SK-N-SH (cell line): ENCODE data around the gene CHIC2. TPM values are rescaled to one million over a fixed set of nuclear protein-coding genes. Genes with fewer than 3 reads are reported as not detected.

Experiments
- CTCF ChIA-PET: fragments of 300-600, 350-600 bp; formaldehyde crosslinking; extraction: SDS; loops from one replicate; lab custom pipeline; 2021; lab: Yijun Ruan, JAX
- POLR2A ChIA-PET: fragments of 350-600 bp; sonication (Branson Sonifier 250); formaldehyde crosslinking; extraction: SDS; loops from one replicate; lab custom pipeline; 2020; ENCODE audit warnings: antibody characterized with exemption, inconsistent platforms; lab: Yijun Ruan, JAX
- DNase-seq: peaks from one replicate; pipeline ENCODE4 v3.0.0; 2012
- H2AFZ ChIP-seq: fragments of 200-600 bp; sonication (generic); 2 replicates; pipeline ENCODE4 v1.8.1; 2016; ENCODE audit warnings: antibody characterized with exemption, mild to moderate bottlenecking, low read depth
- H3F3A ChIP-seq: fragments of 200-600 bp; sonication (generic); replicated peaks from 2 replicates; pipeline ENCODE3; 2016; ENCODE audit warnings: antibody characterized with exemption, mild to moderate bottlenecking; ENCODE audit not compliant: insufficient read depth
- H3K27ac ChIP-seq, 2 experiments: fragments of 200-500 bp in 1 of 2; fragments of 200-600 bp in 1 of 2; sonication (Bioruptor generic) in 1 of 2; sonication (generic), shearing (Covaris generic) in 1 of 2; 2 replicates each; pipeline versions ENCODE4 v1.5.1 to v1.6.1; 2014 to 2016; ENCODE audit warnings: low read depth in 2 of 2, inconsistent platforms in 1 of 2, low read length in 1 of 2, mild to moderate bottlenecking in 1 of 2, mixed read lengths in 1 of 2
- H3K27me3 ChIP-seq: fragments of 200-600 bp; sonication (generic), shearing (Covaris generic); 2 replicates; pipeline ENCODE4 v1.6.1; 2016; ENCODE audit warnings: mixed run types; ENCODE audit not compliant: insufficient read depth
- H3K36me3 ChIP-seq, 2 experiments: fragments of 200-500 bp in 1 of 2; fragments of 200-600 bp in 1 of 2; sonication (Bioruptor generic) in 1 of 2; sonication (generic) in 1 of 2; replicated peaks in 1 of 2; 2 replicates each; pipeline versions ENCODE3 to v1.5.1; 2014 to 2016; ENCODE audit warnings: low read length in 1 of 2, mild to moderate bottlenecking in 1 of 2; ENCODE audit not compliant: insufficient read depth in 2 of 2, control insufficient read depth in 1 of 2
- H3K4me1 ChIP-seq, 2 experiments: fragments of 200-500 bp in 1 of 2; fragments of 200-600 bp in 1 of 2; sonication (Bioruptor generic) in 1 of 2; sonication (generic), shearing (Covaris generic) in 1 of 2; 2 replicates each; pipeline versions ENCODE4 v1.5.1 to v1.6.1; 2014 to 2016; ENCODE audit warnings: low read depth in 1 of 2, low read length in 1 of 2, mixed run types in 1 of 2; ENCODE audit not compliant: insufficient read depth in 2 of 2, control insufficient read depth in 1 of 2
- H3K4me2 ChIP-seq: fragments of 200-600 bp; sonication (generic), shearing (Covaris generic); 2 replicates; pipeline ENCODE4 v1.6.1; 2017; ENCODE audit warnings: mixed run types
- H3K4me3 ChIP-seq, 2 experiments: fragments of 200-500 bp in 1 of 2; fragments of 200-600 bp in 1 of 2; sonication (Bioruptor generic) in 1 of 2; sonication (generic), shearing (Covaris generic) in 1 of 2; 2 replicates each; pipeline versions ENCODE4 v1.5.1 to v1.8.1; 2014 to 2016; ENCODE audit warnings: low read depth in 2 of 2, inconsistent platforms in 1 of 2, low read length in 1 of 2, mild to moderate bottlenecking in 1 of 2, mixed read lengths in 1 of 2, moderate library complexity in 1 of 2
- H3K79me2 ChIP-seq: fragments of 200-600 bp; sonication (generic); 2 replicates; pipeline ENCODE4 v1.8.1; 2017; ENCODE audit warnings: mild to moderate bottlenecking; ENCODE audit not compliant: insufficient read depth
- H3K9ac ChIP-seq: fragments of 200-600 bp; sonication (generic); 2 replicates; pipeline ENCODE4 v1.6.1; 2017; ENCODE audit warnings: mixed run types
- H3K9me2 ChIP-seq: fragments of 200-600 bp; sonication (generic); 2 replicates; pipeline ENCODE4 v1.6.1; 2017; ENCODE audit warnings: mixed run types
- H3K9me3 ChIP-seq: fragments of 200-600 bp; sonication (generic); 2 replicates; pipeline ENCODE4 v1.6.1; 2017; ENCODE audit warnings: mixed run types, mild to moderate bottlenecking, moderate library complexity
- H4K20me1 ChIP-seq: fragments of 200-600 bp; sonication (generic); 2 replicates; pipeline ENCODE4 v1.6.1; 2017; ENCODE audit warnings: mild to moderate bottlenecking, mixed run types; ENCODE audit not compliant: insufficient read depth
- CHD2 ChIP-seq: fragments of 150-350 bp; IDR thresholded peaks from 2 replicates; pipeline ENCODE4 v1.6.1; 2018; ENCODE audit warnings: low read length; ENCODE audit not compliant: partially characterized antibody
- CTCF ChIP-seq: fragments of 200-600 bp; sonication (generic); IDR thresholded peaks from 2 replicates; pipeline ENCODE4 v1.6.1; 2017; ENCODE audit warnings: antibody characterized with exemption, mild to moderate bottlenecking, moderate library complexity
- ELF1 ChIP-seq: IDR thresholded peaks from 2 replicates; pipeline ENCODE4 v1.4.0; 2012
- EZH2phosphoT487 ChIP-seq: fragments of 200-600 bp; sonication (generic); IDR thresholded peaks from 2 replicates; pipeline ENCODE4 v1.6.1; 2017; ENCODE audit warnings: low read depth, mixed run types, mild to moderate bottlenecking, antibody characterized with exemption, moderate library complexity, borderline replicate concordance
- FOSL2 ChIP-seq: IDR thresholded peaks from 2 replicates; pipeline ENCODE4 v1.4.0; 2012; ENCODE audit warnings: low read depth, mild to moderate bottlenecking, moderate library complexity, borderline replicate concordance
- FOXJ3 ChIP-seq: sonication (generic); formaldehyde crosslinking; IDR thresholded peaks from 2 replicates; pipeline ENCODE4 v1.5.1; 2020; ENCODE audit warnings: mild to moderate bottlenecking, missing genetic modification reagents
- GABPA ChIP-seq: IDR thresholded peaks from 2 replicates; pipeline ENCODE4 v1.4.0; 2012; ENCODE audit warnings: low read depth, mild to moderate bottlenecking
- JUND ChIP-seq: IDR thresholded peaks from 2 replicates; pipeline ENCODE4 v1.4.0; 2012
- MXI1 ChIP-seq: IDR thresholded peaks from 2 replicates; pipeline ENCODE4 v1.6.1; 2012; ENCODE audit warnings: mild to moderate bottlenecking, low read depth, low read length, improper control_type of control experiment
- NRF1 ChIP-seq: IDR thresholded peaks from 2 replicates; pipeline ENCODE4 v1.6.1; 2012; ENCODE audit warnings: low read depth, mild to moderate bottlenecking, low read length
- POLR2AphosphoS5 ChIP-seq: IDR thresholded peaks from 2 replicates; pipeline ENCODE4 v1.6.1; 2012; ENCODE audit warnings: low read depth, low read length
- RAD21 ChIP-seq: IDR thresholded peaks from 2 replicates; pipeline ENCODE4 v1.6.1; 2012; ENCODE audit warnings: mild to moderate bottlenecking, low read length
- RCOR1 ChIP-seq: fragments of 150-350 bp; IDR thresholded peaks from 2 replicates; pipeline ENCODE4 v1.6.1; 2017; ENCODE audit warnings: antibody characterized with exemption, low read length
- REST ChIP-seq: IDR thresholded peaks from 2 replicates; pipeline ENCODE4 v1.6.1; 2012; ENCODE audit warnings: mild to moderate bottlenecking, low read depth, low read length, moderate library complexity
- RXRA ChIP-seq: IDR thresholded peaks from 2 replicates; pipeline ENCODE4 v1.4.0; 2012; ENCODE audit warnings: low read depth, mild to moderate bottlenecking, borderline replicate concordance
- SIN3A ChIP-seq: IDR thresholded peaks from 2 replicates; pipeline ENCODE4 v1.6.1; 2012; ENCODE audit warnings: low read depth, mild to moderate bottlenecking, low read length, moderate library complexity, borderline replicate concordance
- SMC3 ChIP-seq: IDR thresholded peaks from 2 replicates; pipeline ENCODE4 v1.6.1; 2012; ENCODE audit warnings: low read depth, low read length, improper control_type of control experiment
- TAF1 ChIP-seq: IDR thresholded peaks from 2 replicates; pipeline ENCODE4 v1.6.1; 2012; ENCODE audit warnings: low read depth, mild to moderate bottlenecking, low read length, moderate library complexity, borderline replicate concordance
- USF2 ChIP-seq: fragments of 150-350 bp; IDR thresholded peaks from 2 replicates; pipeline ENCODE4 v1.6.1; 2017; ENCODE audit warnings: antibody characterized with exemption, low read length, low read depth, borderline replicate concordance
- YY1 ChIP-seq: IDR thresholded peaks from 2 replicates; pipeline ENCODE4 v1.4.0; 2012; ENCODE audit warnings: low read depth, mild to moderate bottlenecking
- ZBTB33 ChIP-seq: IDR thresholded peaks from 2 replicates; pipeline ENCODE4 v1.4.0; 2012; ENCODE audit warnings: low read depth, borderline replicate concordance
- WGBS: methylation state at CpG from one replicate; pipeline ENCODE4 v1.1.6; 2017; ENCODE audit warnings: low lambda C conversion rate; 5-methylcytosine and 5-hydroxymethylcytosine counted together
- polyA plus RNA-seq, 3 experiments: library from polyadenylated mRNA; depleted of rRNA; stranded (reverse); fragments of >200 nt; gene quantifications; 2 replicates each; pipeline ENCODE4 v1.2.3, GENCODE V29; 2012

The CHIC2 gene
- polyA plus RNA-seq, 1 of the 3 experiments (the other 2 are of a cell fraction) = 26.8 TPM

GRCh38 chr4:54090804-54091623 lies 26.6 kb upstream of the CHIC2 start (continued):
- no peak for TF ChIP-seq REST
- no peak for TF ChIP-seq ELF1

- H3K27ac ChIP-seq = no peak overlapping the region
Measured at GRCh38 chr4:54090404-54090803, 26.0 kb upstream of the CHIC2 start.

More at GRCh38 chr4:54090404-54090803, 26.0 kb upstream of the CHIC2 start:
- no peaks in the 10 kb centered on the region for H3K27me3 ChIP-seq
- no peaks in the 10 kb centered on the region for H3F3A ChIP-seq
- no peaks in the 10 kb centered on the region for H3K79me2 ChIP-seq
- H3K4me2 ChIP-seq = no peak overlapping the region
- CTCF ChIA-PET = no interaction called here
- DNase-seq = no peak
- no peaks in the 10 kb centered on the region for H3K9me3 ChIP-seq
- no peak overlapping the region for H3K9ac ChIP-seq
- no peak for TF ChIP-seq SIN3A
- TF ChIP-seq NRF1 = no peak
- TF ChIP-seq FOSL2 = no peak
- no peak for TF ChIP-seq RXRA
- TF ChIP-seq SMC3 = no peak
- TF ChIP-seq MXI1 = no peak
- no peak for TF ChIP-seq EZH2phosphoT487
- no peak for TF ChIP-seq GABPA
- TF ChIP-seq YY1 = no peak
- no peak for TF ChIP-seq FOXJ3 (CRISPR knock-in tag)
- TF ChIP-seq ELF1 = no peak
- TF ChIP-seq CTCF = no peak
- no peak for TF ChIP-seq RAD21
- no peak for TF ChIP-seq RCOR1
- TF ChIP-seq CHD2 = no peak
- no peak for TF ChIP-seq JUND
- no peak for TF ChIP-seq TAF1
- TF ChIP-seq USF2 = no peak
- TF ChIP-seq POLR2AphosphoS5 = no peak
- TF ChIP-seq ZBTB33 = no peak
- no peaks in the 10 kb centered on the region for H3K36me3 ChIP-seq
- H4K20me1 ChIP-seq = no peaks in the 10 kb centered on the region
- POLR2A ChIA-PET = no interaction called here
- WGBS = 93% methylated on average over 8 of the region's 8 CpGs
- peaks cover 0 to 10% of the 10 kb centered on the region in 2 experiments; a peak in 3 of 4 replicates for H3K4me1 ChIP-seq
- no peak overlapping the region for H2AFZ ChIP-seq
- no peak overlapping the region for H3K4me3 ChIP-seq
- H3K9me2 ChIP-seq = no peaks in the 10 kb centered on the region
